Testis (tissue), 2 donors: Measurements from ENCODE around the gene IQSEC1.

Source experiments
- POLR2A ChIP-seq: fragments of 450-650 bp; IDR thresholded peaks from one replicate; pipeline ENCODE4 v1.6.1; 2017; ENCODE audit warnings: antibody characterized with exemption, mild to moderate bottlenecking, moderate library complexity
- TF ChIP-seq, protein P1 (sequence below), 3 experiments: fragments of 450-650 bp in 2 of 3; fragments of 200-600 bp in 1 of 3; sonication (generic) in 1 of 3; IDR thresholded peaks; one replicate each; pipeline ENCODE4 v1.5.1; 2016 to 2019; ENCODE audit warnings: antibody characterized with exemption in 3 of 3, mild to moderate bottlenecking in 2 of 3, moderate library complexity in 1 of 3

DNA sequence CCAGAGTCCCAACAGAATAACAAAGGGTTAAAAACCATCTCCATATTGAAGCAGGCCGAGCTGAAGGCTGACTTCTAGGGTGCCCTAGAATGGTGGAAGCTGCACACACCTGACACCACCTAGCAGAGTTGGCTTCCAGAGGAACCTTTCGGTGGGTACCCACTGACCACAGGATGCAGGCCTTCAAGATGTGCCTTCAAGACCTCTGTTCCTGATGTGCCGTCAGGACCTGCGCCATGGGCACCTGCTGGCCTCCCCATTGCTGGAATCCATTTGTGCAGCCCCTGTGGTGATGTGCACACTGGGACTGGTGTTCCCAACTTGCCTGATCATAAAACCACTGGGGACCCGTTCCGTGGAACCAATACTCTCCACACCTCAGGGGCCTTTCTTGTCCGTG is 196.2 kb downstream of the IQSEC1 start:
- TF ChIP-seq, protein P1, sequence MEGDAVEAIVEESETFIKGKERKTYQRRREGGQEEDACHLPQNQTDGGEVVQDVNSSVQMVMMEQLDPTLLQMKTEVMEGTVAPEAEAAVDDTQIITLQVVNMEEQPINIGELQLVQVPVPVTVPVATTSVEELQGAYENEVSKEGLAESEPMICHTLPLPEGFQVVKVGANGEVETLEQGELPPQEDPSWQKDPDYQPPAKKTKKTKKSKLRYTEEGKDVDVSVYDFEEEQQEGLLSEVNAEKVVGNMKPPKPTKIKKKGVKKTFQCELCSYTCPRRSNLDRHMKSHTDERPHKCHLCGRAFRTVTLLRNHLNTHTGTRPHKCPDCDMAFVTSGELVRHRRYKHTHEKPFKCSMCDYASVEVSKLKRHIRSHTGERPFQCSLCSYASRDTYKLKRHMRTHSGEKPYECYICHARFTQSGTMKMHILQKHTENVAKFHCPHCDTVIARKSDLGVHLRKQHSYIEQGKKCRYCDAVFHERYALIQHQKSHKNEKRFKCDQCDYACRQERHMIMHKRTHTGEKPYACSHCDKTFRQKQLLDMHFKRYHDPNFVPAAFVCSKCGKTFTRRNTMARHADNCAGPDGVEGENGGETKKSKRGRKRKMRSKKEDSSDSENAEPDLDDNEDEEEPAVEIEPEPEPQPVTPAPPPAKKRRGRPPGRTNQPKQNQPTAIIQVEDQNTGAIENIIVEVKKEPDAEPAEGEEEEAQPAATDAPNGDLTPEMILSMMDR (IDR thresholded peaks at IDR 0.05), result no peak
- no peak for TF ChIP-seq POLR2A
